H9 (cell line): ENCODE results near the gene DISP1. TPM values are rescaled to one million over a fixed set of nuclear protein-coding genes. Genes with fewer than 3 reads are reported as not detected.

ENCODE experiments used
- DNase-seq: peaks from one replicate; pipeline ENCODE4 v3.0.0-alpha.2; 2017
- H2AFZ ChIP-seq: one replicate; pipeline ENCODE4 v1.6.1; 2013; ENCODE audit warnings: mild to moderate bottlenecking, low read length, control low read depth, moderate library complexity
- H2AK5ac ChIP-seq: 2 replicates; pipeline ENCODE4 v1.6.1; 2013; ENCODE audit warnings: low read length, control low read depth, mixed read lengths; ENCODE audit not compliant: insufficient read length
- H2BK120ac ChIP-seq: one replicate; pipeline ENCODE4 v1.6.1; 2013; ENCODE audit warnings: low read depth, mild to moderate bottlenecking, low read length, control low read depth, inconsistent platforms; ENCODE audit not compliant: poor library complexity, severe bottlenecking
- H2BK12ac ChIP-seq: 2 replicates; pipeline ENCODE4 v1.6.1; 2013; ENCODE audit warnings: low read length, control low read depth, mixed read lengths, low read depth; ENCODE audit not compliant: insufficient read length
- H2BK15ac ChIP-seq: 2 replicates; pipeline ENCODE4 v1.6.1; 2013; ENCODE audit warnings: low read depth, low read length, control low read depth
- H2BK20ac ChIP-seq: one replicate; pipeline ENCODE4 v1.6.1; 2013; ENCODE audit warnings: low read depth, mild to moderate bottlenecking, low read length, control low read depth, inconsistent platforms; ENCODE audit not compliant: poor library complexity, severe bottlenecking
- H2BK5ac ChIP-seq: 2 replicates; pipeline ENCODE4 v1.6.1; 2013; ENCODE audit warnings: low read length, control low read depth, mixed read lengths; ENCODE audit not compliant: insufficient read length
- H3K14ac ChIP-seq: 2 replicates; pipeline ENCODE4 v1.6.1; 2013; ENCODE audit warnings: low read length, control low read depth; ENCODE audit not compliant: insufficient read depth
- H3K18ac ChIP-seq: 2 replicates; pipeline ENCODE4 v1.6.1; 2013; ENCODE audit warnings: low read depth, mild to moderate bottlenecking, mixed read lengths, low read length, control low read depth; ENCODE audit not compliant: insufficient read length
- H3K23ac ChIP-seq: 2 replicates; pipeline ENCODE4 v1.6.1; 2013; ENCODE audit warnings: low read length, control low read depth, mixed read lengths, low read depth; ENCODE audit not compliant: insufficient read length
- H3K23me2 ChIP-seq: 2 replicates; pipeline ENCODE4 v1.6.1; 2013; ENCODE audit warnings: low read depth, mild to moderate bottlenecking, mixed read lengths, low read length, control low read depth; ENCODE audit not compliant: insufficient read length, poor library complexity, severe bottlenecking
- H3K27ac ChIP-seq: 2 replicates; pipeline ENCODE4 v1.5.1; 2013; ENCODE audit warnings: low read length, control low read depth, mixed read lengths, low read depth; ENCODE audit not compliant: insufficient read length
- H3K27me3 ChIP-seq: 2 replicates; pipeline ENCODE4 v1.6.1; 2013; ENCODE audit warnings: low read length, control low read depth, inconsistent platforms; ENCODE audit not compliant: insufficient read depth
- H3K4ac ChIP-seq: 2 replicates; pipeline ENCODE4 v1.6.1; 2013; ENCODE audit warnings: low read depth, mild to moderate bottlenecking, control low read depth, inconsistent platforms, low read length, moderate library complexity
- H3K4me1 ChIP-seq: 2 replicates; pipeline ENCODE4 v1.6.1; 2013; ENCODE audit warnings: low read length, control low read depth, inconsistent platforms; ENCODE audit not compliant: insufficient read depth
- H3K4me2 ChIP-seq: 2 replicates; pipeline ENCODE4 v1.6.1; 2013; ENCODE audit warnings: low read length, control low read depth, mixed read lengths; ENCODE audit not compliant: insufficient read length, insufficient read depth
- H3K56ac ChIP-seq: 2 replicates; pipeline ENCODE4 v1.6.1; 2013; ENCODE audit warnings: low read depth, mild to moderate bottlenecking, mixed read lengths, low read length, control low read depth; ENCODE audit not compliant: insufficient read length
- H3K79me1 ChIP-seq: 2 replicates; pipeline ENCODE4 v1.6.1; 2013; ENCODE audit warnings: low read depth, mild to moderate bottlenecking, moderate library complexity, low read length, control low read depth, inconsistent platforms; ENCODE audit not compliant: insufficient read depth, poor library complexity, severe bottlenecking
- H3K79me2 ChIP-seq: 2 replicates; pipeline ENCODE4 v1.6.1; 2013; ENCODE audit warnings: low read length, control low read depth, inconsistent platforms; ENCODE audit not compliant: insufficient read depth
- H3K9ac ChIP-seq: 2 replicates; pipeline ENCODE4 v1.6.1; 2013; ENCODE audit warnings: low read length, control low read depth, mixed read lengths; ENCODE audit not compliant: insufficient read length; ENCODE audit errors: extremely low read depth
- H3K9me3 ChIP-seq: one replicate; pipeline ENCODE4 v1.6.1; 2013; ENCODE audit warnings: low read depth, low read length, inconsistent platforms; ENCODE audit not compliant: control insufficient read depth
- H3T11ph ChIP-seq: one replicate; pipeline ENCODE4 v1.6.1; 2013; ENCODE audit warnings: mild to moderate bottlenecking, low read length, control low read depth, inconsistent platforms
- H4K20me1 ChIP-seq: one replicate; pipeline ENCODE4 v1.6.1; 2013; ENCODE audit not compliant: control insufficient read depth, insufficient read length, insufficient read depth
- H4K5ac ChIP-seq: 2 replicates; pipeline ENCODE4 v1.6.1; 2013; ENCODE audit warnings: low read depth, mild to moderate bottlenecking, mixed read lengths, low read length, control low read depth; ENCODE audit not compliant: insufficient read length
- H4K8ac ChIP-seq: replicated peaks from 2 replicates; pipeline ENCODE4 v1.6.1; 2013; ENCODE audit warnings: low read length, control low read depth, mixed read lengths, low read depth; ENCODE audit not compliant: insufficient read length
- H4K91ac ChIP-seq: 2 replicates; pipeline ENCODE4 v1.6.1; 2013; ENCODE audit warnings: low read depth, mild to moderate bottlenecking, moderate library complexity, mixed read lengths, low read length, control low read depth; ENCODE audit not compliant: insufficient read length
- H3K27ac Mint-ChIP-seq, 3 experiments: 2 replicates in 2 of 3; 3 replicates in 1 of 3; pipeline ENCODE4 v1.8.0; 2020 to 2021; ENCODE audit warnings: mixed read lengths in 3 of 3, mild to moderate bottlenecking in 1 of 3, moderate library complexity in 1 of 3
- H3K27me3 Mint-ChIP-seq: 2 replicates; pipeline ENCODE4 v1.8.0; 2021; ENCODE audit warnings: low read depth, mild to moderate bottlenecking, moderate library complexity, mixed read lengths
- H3K36me3 Mint-ChIP-seq, 3 experiments: 2 replicates in 2 of 3; 3 replicates in 1 of 3; pipeline ENCODE4 v1.8.0; 2020 to 2021; ENCODE audit warnings: low read depth in 3 of 3, mixed read lengths in 3 of 3; ENCODE audit not compliant: insufficient read depth in 1 of 3
- H3K4me1 Mint-ChIP-seq, 2 experiments: 2 replicates each; pipeline ENCODE4 v1.8.0; 2020; ENCODE audit warnings: mixed read lengths in 2 of 2
- H3K4me3 Mint-ChIP-seq, 2 experiments: 2 replicates in 1 of 2; 3 replicates in 1 of 2; pipeline ENCODE4 v1.8.0; 2020 to 2021; ENCODE audit warnings: mild to moderate bottlenecking in 2 of 2, mixed read lengths in 2 of 2, moderate library complexity in 1 of 2
- H3K9me3 Mint-ChIP-seq, 2 experiments: 2 replicates in 1 of 2; 3 replicates in 1 of 2; pipeline ENCODE4 v1.8.0; 2020; ENCODE audit warnings: mild to moderate bottlenecking in 2 of 2, mixed read lengths in 2 of 2, moderate library complexity in 1 of 2
- WGBS: extraction: QIAGEN DNeasy Blood & Tissue Kit; methylation state at CpG from one replicate; pipeline ENCODE4 v1.1.7; 2013; ENCODE audit warnings: missing lambda C conversion rate, low lambda C conversion rate, mixed read lengths; ENCODE audit not compliant: insufficient read length; ENCODE audit errors: extremely low coverage; 5-methylcytosine and 5-hydroxymethylcytosine counted together
- total RNA-seq: library from RNA; stranded (reverse); gene quantifications from 2 replicates; pipeline ENCODE4 v1.2.1, GENCODE V29; 2021
- TF ChIP-seq, protein P1 (sequence below): fragments of 200-600 bp; sonication (generic); conservative IDR thresholded peaks from 3 replicates; pipeline ENCODE4 v1.8.0; 2021; ENCODE audit warnings: antibody characterized with exemption, mild to moderate bottlenecking

DISP1 gene
- total RNA-seq, 1 experiment from 2014 or later, result 2.6 TPM

DNA sequence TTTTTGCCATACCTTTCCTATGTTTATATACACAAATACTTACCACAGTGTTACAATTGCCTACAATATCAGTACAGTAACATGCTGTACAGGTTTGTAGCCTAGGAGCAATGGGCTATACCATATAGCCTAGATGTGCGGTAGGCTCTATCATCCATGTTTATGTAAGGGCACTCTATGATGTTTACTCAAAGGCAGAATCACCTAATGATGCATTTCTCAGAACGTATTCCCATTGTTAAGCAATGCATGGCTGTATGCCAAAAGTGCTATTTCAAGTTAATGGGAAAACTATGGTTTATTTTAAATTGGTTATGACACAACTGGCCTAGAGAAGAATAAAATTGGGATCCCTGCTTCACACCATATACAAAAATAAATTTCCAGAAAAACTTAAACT is 36.9 kb upstream of the DISP1 start:
- Histone ChIP-seq H2BK120ac (no peak overlapping the region), H3K4me1 (no peaks in the 10 kb centered on the region), H3K18ac (no peak overlapping the region), H4K5ac (no peak overlapping the region), H2BK12ac (no peak overlapping the region), H2BK15ac (no peak overlapping the region), H3K9me3 (no peaks in the 10 kb centered on the region), H3K79me1 (no peaks in the 10 kb centered on the region), H3K27ac (no peak overlapping the region), H3K23ac (no peak overlapping the region), H3K9ac (no peak overlapping the region), H2BK5ac (no peak overlapping the region), H4K20me1 (no peaks in the 10 kb centered on the region), H3K79me2 (no peaks in the 10 kb centered on the region), H3K4ac (no peak overlapping the region), H2AK5ac (no peak overlapping the region), H3K14ac (no peak overlapping the region), H3K27me3 (no peaks in the 10 kb centered on the region), H3K23me2 (no peaks in the 10 kb centered on the region), H4K8ac (no peak overlapping the region), H2BK20ac (no peak overlapping the region), H3K56ac (no peak overlapping the region), H3T11ph (no peak overlapping the region), H4K91ac (no peak overlapping the region), H3K4me2 (no peak overlapping the region), H2AFZ (no peak overlapping the region)
- TF ChIP-seq, protein P1, sequence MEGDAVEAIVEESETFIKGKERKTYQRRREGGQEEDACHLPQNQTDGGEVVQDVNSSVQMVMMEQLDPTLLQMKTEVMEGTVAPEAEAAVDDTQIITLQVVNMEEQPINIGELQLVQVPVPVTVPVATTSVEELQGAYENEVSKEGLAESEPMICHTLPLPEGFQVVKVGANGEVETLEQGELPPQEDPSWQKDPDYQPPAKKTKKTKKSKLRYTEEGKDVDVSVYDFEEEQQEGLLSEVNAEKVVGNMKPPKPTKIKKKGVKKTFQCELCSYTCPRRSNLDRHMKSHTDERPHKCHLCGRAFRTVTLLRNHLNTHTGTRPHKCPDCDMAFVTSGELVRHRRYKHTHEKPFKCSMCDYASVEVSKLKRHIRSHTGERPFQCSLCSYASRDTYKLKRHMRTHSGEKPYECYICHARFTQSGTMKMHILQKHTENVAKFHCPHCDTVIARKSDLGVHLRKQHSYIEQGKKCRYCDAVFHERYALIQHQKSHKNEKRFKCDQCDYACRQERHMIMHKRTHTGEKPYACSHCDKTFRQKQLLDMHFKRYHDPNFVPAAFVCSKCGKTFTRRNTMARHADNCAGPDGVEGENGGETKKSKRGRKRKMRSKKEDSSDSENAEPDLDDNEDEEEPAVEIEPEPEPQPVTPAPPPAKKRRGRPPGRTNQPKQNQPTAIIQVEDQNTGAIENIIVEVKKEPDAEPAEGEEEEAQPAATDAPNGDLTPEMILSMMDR, result no peak
- Mint-ChIP-seq H3K4me3 (no peak overlapping the region), H3K9me3 (no peaks in the 10 kb centered on the region), H3K27ac (no peak overlapping the region), H3K4me1 (no peaks in the 10 kb centered on the region), H3K36me3 (no peaks in the 10 kb centered on the region), H3K27me3 (peaks cover 5% of the 10 kb centered on the region; the same call in 1 of the 2 replicates)
- no peak for DNase-seq
- WGBS, result no CpG with 5 or more reads among the region's 2 CpGs
